DOHH2 (cell line): ENCODE measurements around the gene HIGD1B.

Source experiments
- EZH2phosphoT487 ChIP-seq: fragments of 200-600 bp; sonication (generic); IDR thresholded peaks from 2 replicates; pipeline ENCODE4 v1.6.1; 2017; ENCODE audit warnings: borderline replicate concordance, mild to moderate bottlenecking, antibody characterized with exemption, low read length, moderate library complexity, mixed read lengths
- TF ChIP-seq, protein P1 (sequence below): fragments of 200-600 bp; sonication (generic); IDR thresholded peaks from one replicate; pipeline ENCODE4 v1.5.1; 2014; ENCODE audit warnings: antibody characterized with exemption, mild to moderate bottlenecking, low read depth, low read length; ENCODE audit not compliant: poor library complexity, severe bottlenecking

DNA sequence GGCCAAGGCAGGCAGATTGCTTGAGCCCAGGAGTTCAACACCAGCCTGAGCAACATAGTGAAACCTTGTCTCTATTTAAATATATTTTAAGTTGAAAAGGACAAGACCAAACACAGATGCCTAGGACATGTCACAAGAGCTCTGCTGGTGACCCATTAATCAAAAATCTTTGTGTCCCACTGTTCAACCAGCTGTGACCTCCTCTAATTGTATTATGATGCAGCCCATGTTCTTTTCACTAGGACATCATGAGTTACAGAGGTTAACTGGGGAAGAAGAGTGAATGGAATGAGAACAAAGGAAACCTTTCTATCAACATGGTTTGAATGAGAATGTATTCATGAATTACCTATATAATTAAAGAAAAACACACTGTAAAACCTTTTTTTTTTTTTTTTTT lies 44.6 kb downstream of the HIGD1B start:
- TF ChIP-seq, protein P1, sequence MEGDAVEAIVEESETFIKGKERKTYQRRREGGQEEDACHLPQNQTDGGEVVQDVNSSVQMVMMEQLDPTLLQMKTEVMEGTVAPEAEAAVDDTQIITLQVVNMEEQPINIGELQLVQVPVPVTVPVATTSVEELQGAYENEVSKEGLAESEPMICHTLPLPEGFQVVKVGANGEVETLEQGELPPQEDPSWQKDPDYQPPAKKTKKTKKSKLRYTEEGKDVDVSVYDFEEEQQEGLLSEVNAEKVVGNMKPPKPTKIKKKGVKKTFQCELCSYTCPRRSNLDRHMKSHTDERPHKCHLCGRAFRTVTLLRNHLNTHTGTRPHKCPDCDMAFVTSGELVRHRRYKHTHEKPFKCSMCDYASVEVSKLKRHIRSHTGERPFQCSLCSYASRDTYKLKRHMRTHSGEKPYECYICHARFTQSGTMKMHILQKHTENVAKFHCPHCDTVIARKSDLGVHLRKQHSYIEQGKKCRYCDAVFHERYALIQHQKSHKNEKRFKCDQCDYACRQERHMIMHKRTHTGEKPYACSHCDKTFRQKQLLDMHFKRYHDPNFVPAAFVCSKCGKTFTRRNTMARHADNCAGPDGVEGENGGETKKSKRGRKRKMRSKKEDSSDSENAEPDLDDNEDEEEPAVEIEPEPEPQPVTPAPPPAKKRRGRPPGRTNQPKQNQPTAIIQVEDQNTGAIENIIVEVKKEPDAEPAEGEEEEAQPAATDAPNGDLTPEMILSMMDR: no peak
- no peak for TF ChIP-seq EZH2phosphoT487
